ENCODE results near the gene NEK7. TPM values are rescaled to one million over a fixed set of nuclear protein-coding genes. Genes with fewer than 3 reads are reported as not detected.

The NEK7 gene
- total RNA-seq, 1 donor, result 376 TPM

GRCh38 chr1:198295971-198296370 is 139.2 kb downstream of the NEK7 start:
- Histone ChIP-seq H3K9me3 (ENCODE audit: low read depth, low read length) (no peaks in the 10 kb centered on the region), H4K20me1 (ENCODE audit: insufficient read depth, low read length) (no peaks in the 10 kb centered on the region), H3K4me1 (ENCODE audit: insufficient read depth, low read length) (no peaks in the 10 kb centered on the region), H3K79me2 (ENCODE audit: insufficient read depth, low read length) (peaks cover 33% of the 10 kb centered on the region), H3K27ac (ENCODE audit: low read depth, low read length) (no peak overlapping the region), H3K4me2 (ENCODE audit: insufficient read depth, low read length) (no peak overlapping the region), H3K4me3 (ENCODE audit: insufficient read depth, low read length) (no peak overlapping the region), H3K27me3 (ENCODE audit: insufficient read depth, low read length) (no peaks in the 10 kb centered on the region), H2AFZ (ENCODE audit: low read length) (no peak overlapping the region), H3K36me3 (ENCODE audit: insufficient read depth, low read length) (peaks cover 73% of the 10 kb centered on the region)
- no peak for DNase-seq (ENCODE audit: insufficient read length, low spot score, missing footprints)
- TF ChIP-seq CTCF (IDR thresholded peaks at IDR 0.05; ENCODE audit: extremely low read depth, low read depth, low read length), result no peak

GRCh38 chr1:198297281-198297680 is 140.5 kb downstream of the NEK7 start:
- Histone ChIP-seq H3K79me2 (ENCODE audit: insufficient read depth, low read length) (peaks cover 26% of the 10 kb centered on the region), H4K20me1 (ENCODE audit: insufficient read depth, low read length) (no peaks in the 10 kb centered on the region), H3K27me3 (ENCODE audit: insufficient read depth, low read length) (no peaks in the 10 kb centered on the region), H3K9me3 (ENCODE audit: low read depth, low read length) (no peaks in the 10 kb centered on the region), H3K4me2 (ENCODE audit: insufficient read depth, low read length) (no peak overlapping the region), H3K4me3 (ENCODE audit: insufficient read depth, low read length) (no peak overlapping the region), H3K36me3 (ENCODE audit: insufficient read depth, low read length) (peaks cover 68% of the 10 kb centered on the region), H3K4me1 (ENCODE audit: insufficient read depth, low read length) (no peaks in the 10 kb centered on the region), H2AFZ (ENCODE audit: low read length) (no peak overlapping the region), H3K27ac (ENCODE audit: low read depth, low read length) (no peak overlapping the region)
- no peak for DNase-seq (ENCODE audit: insufficient read length, low spot score, missing footprints)
- no peak for TF ChIP-seq CTCF (IDR thresholded peaks at IDR 0.05; ENCODE audit: extremely low read depth, low read depth, low read length)

- no peaks in the 10 kb centered on the region for H3K4me1 ChIP-seq (ENCODE audit: insufficient read depth, low read length)
- H4K20me1 ChIP-seq (ENCODE audit: insufficient read depth, low read length), result no peaks in the 10 kb centered on the region
- TF ChIP-seq CTCF (IDR thresholded peaks at IDR 0.05; ENCODE audit: extremely low read depth, low read depth, low read length), result no peak
- no peak overlapping the region for H2AFZ ChIP-seq (ENCODE audit: low read length)
- H3K4me2 ChIP-seq (ENCODE audit: insufficient read depth, low read length), result no peak overlapping the region
- H3K27me3 ChIP-seq (ENCODE audit: insufficient read depth, low read length), result no peaks in the 10 kb centered on the region
- peaks cover 29% of the 10 kb centered on the region for H3K79me2 ChIP-seq (ENCODE audit: insufficient read depth, low read length)
- H3K27ac ChIP-seq (ENCODE audit: low read depth, low read length), result no peak overlapping the region
- H3K36me3 ChIP-seq (ENCODE audit: insufficient read depth, low read length), result peaks cover 65% of the 10 kb centered on the region
- no peaks in the 10 kb centered on the region for H3K9me3 ChIP-seq (ENCODE audit: low read depth, low read length)
- DNase-seq (ENCODE audit: insufficient read length, low spot score, missing footprints), result no peak
- no peak overlapping the region for H3K4me3 ChIP-seq (ENCODE audit: insufficient read depth, low read length)
Observed at GRCh38 chr1:198298640-198299039, 141.8 kb downstream of the NEK7 start.

- Histone ChIP-seq H3K4me3 (ENCODE audit: insufficient read depth, low read length) (no peak overlapping the region), H3K9me3 (ENCODE audit: low read depth, low read length) (no peaks in the 10 kb centered on the region), H3K4me1 (ENCODE audit: insufficient read depth, low read length) (no peaks in the 10 kb centered on the region), H2AFZ (ENCODE audit: low read length) (no peak overlapping the region), H3K27ac (ENCODE audit: low read depth, low read length) (no peak overlapping the region), H3K36me3 (ENCODE audit: insufficient read depth, low read length) (peaks cover 57% of the 10 kb centered on the region), H3K27me3 (ENCODE audit: insufficient read depth, low read length) (no peaks in the 10 kb centered on the region), H3K79me2 (ENCODE audit: insufficient read depth, low read length) (peaks cover 27% of the 10 kb centered on the region), H3K4me2 (ENCODE audit: insufficient read depth, low read length) (no peak overlapping the region), H4K20me1 (ENCODE audit: insufficient read depth, low read length) (no peaks in the 10 kb centered on the region)
- TF ChIP-seq CTCF (IDR thresholded peaks at IDR 0.05; ENCODE audit: extremely low read depth, low read depth, low read length), result no peak
- no peak for DNase-seq (ENCODE audit: insufficient read length, low spot score, missing footprints)
Observed at GRCh38 chr1:198300451-198300850, 143.7 kb downstream of the NEK7 start.
